ENCODE data around the gene SEMA6B. TPM values are rescaled to one million over a fixed set of nuclear protein-coding genes. Genes with fewer than 3 reads are reported as not detected.
A peak's percentile ranks its signal among the peaks of the same experiment; 100 is the strongest.

The SEMA6B gene
- total and polyA plus RNA-seq, 10 of the 15 experiments (the other 5 are each of a cell fraction or from before 2014, with no cell fraction given): 0.13 TPM; not detected in 9

GRCh38 chr19:4557971-4558941 is 1.2 kb downstream of the SEMA6B start:
- FAIRE-seq: no peak
- RAD21 ChIA-PET (ENCODE audit: unreplicated experiment): no interaction called here
- 12% methylated on average over 44 of the region's 44 CpGs for WGBS (ENCODE audit: insufficient coverage, insufficient replicate concordance, low lambda C conversion rate, missing lambda C conversion rate)
- CTCF ChIA-PET: interaction anchor here (0.6 to 3.1 kb wide), 7 partner anchors 10 to 298 kb away, joined by 3 to 15 read pairs (median 3); no protein-coding TSS in a partner anchor
- no peaks in the 10 kb centered on the region for H4K20me1 ChIP-seq (ENCODE audit: control insufficient read depth, insufficient read depth)
- no peaks in the 10 kb centered on the region for H3K79me2 ChIP-seq (ENCODE audit: control insufficient read depth, insufficient read depth, low read length)
- no peak overlapping the region for H3K9ac ChIP-seq (ENCODE audit: control insufficient read depth, insufficient read depth, low read length)
- H3K4me1 ChIP-seq (ENCODE audit: control insufficient read depth, insufficient read depth, low read length): no peaks in the 10 kb centered on the region
- intact Hi-C loops (cut with micrococcal nuclease; ENCODE audit: unreplicated experiment): no loop called here
- H3K4me2 ChIP-seq (ENCODE audit: control insufficient read depth, insufficient read depth): no peak overlapping the region
- ATAC-seq: peak; percentile 48; the same call in 2 of the 3 replicates
- no peak overlapping the region for H2AFZ ChIP-seq (ENCODE audit: control insufficient read depth, low read depth, low read length)
- no peaks in the 10 kb centered on the region for H3K36me3 ChIP-seq (ENCODE audit: control insufficient read depth in 2 of 2, insufficient read depth in 2 of 2, low read length in 1 of 2)
- no peaks in the 10 kb centered on the region for H3K9me3 ChIP-seq (replicated peaks; ENCODE audit: control insufficient read depth, insufficient read depth, low read length)
- H3K27me3 ChIP-seq (replicated peaks in 1 of 2; ENCODE audit: control insufficient read depth in 2 of 2, insufficient read depth in 2 of 2, low read length in 1 of 2): no peaks in the 10 kb centered on the region
- no peak overlapping the region for H3K4me3 ChIP-seq
- no TSS peak for BruUV-seq (replicated peaks)
- POLR2A ChIA-PET: interaction anchor here (0.7 kb wide), 1 partner anchor 469 kb away, joined by 3 read pairs; no protein-coding TSS in a partner anchor
- in situ Hi-C loops (cut with MboI): no loop called here
- no peak overlapping the region for H3K27ac ChIP-seq (ENCODE audit: control insufficient read depth, insufficient read depth)
- SMC1A ChIA-PET (ENCODE audit: uncharacterized antibody, unreplicated experiment): interaction anchor here (0.6 kb wide), 1 partner anchor 79 kb away, joined by 3 read pairs; no protein-coding TSS in a partner anchor
- DNase-seq (ENCODE audit: low read depth, low spot score): no peak
- TF ChIP-seq MXI1 (IDR thresholded peaks at IDR 0.05; ENCODE audit: low read depth, low read length): no peak
- no peak for TF ChIP-seq FOS (IDR thresholded peaks at IDR 0.05; ENCODE audit: borderline replicate concordance, extremely low read depth, insufficient read length)
- TF ChIP-seq YY1 (IDR thresholded peaks at IDR 0.05; ENCODE audit: low read depth, low read length): peak; percentile 53; the same call in 1 of the 2 replicates
- peak; percentile 18 for TF ChIP-seq SP1 (IDR thresholded peaks at IDR 0.05; ENCODE audit: low read depth, low read length)
- TF ChIP-seq CHD2 (IDR thresholded peaks at IDR 0.05; ENCODE audit: borderline replicate concordance, low read depth, low read length): no peak
- TF ChIP-seq ELK1 (IDR thresholded peaks at IDR 0.05; ENCODE audit: low read depth, low read length): no peak
- peak; percentile 58 for TF ChIP-seq SMC3 (IDR thresholded peaks at IDR 0.05; ENCODE audit: borderline replicate concordance, low read length)
- no peak for TF ChIP-seq NR2F1 (conservative IDR thresholded peaks at IDR 0.05)
- no peak for TF ChIP-seq TBL1XR1 (IDR thresholded peaks at IDR 0.05; ENCODE audit: low read depth, low read length)
- TF ChIP-seq SMAD5 (IDR thresholded peaks at IDR 0.05; ENCODE audit: low read depth): no peak
- TF ChIP-seq CREM (IDR thresholded peaks at IDR 0.05; ENCODE audit: low read depth): no peak
- no peak for TF ChIP-seq NKRF (conservative IDR thresholded peaks at IDR 0.05)
- no peak for TF ChIP-seq IKZF2 (IDR thresholded peaks at IDR 0.05)
- TF ChIP-seq NR2C1 (IDR thresholded peaks at IDR 0.05): no peak
- no peak for TF ChIP-seq ZNF687 (IDR thresholded peaks at IDR 0.05)
- TF ChIP-seq RAD21 (IDR thresholded peaks at IDR 0.05; ENCODE audit: insufficient read depth, low read depth, low read length): peak; percentile 40; the same call in 1 of the 2 replicates

Measured in GM12878 (cell line).